ENCODE data around the gene MATN1.

DNA sequence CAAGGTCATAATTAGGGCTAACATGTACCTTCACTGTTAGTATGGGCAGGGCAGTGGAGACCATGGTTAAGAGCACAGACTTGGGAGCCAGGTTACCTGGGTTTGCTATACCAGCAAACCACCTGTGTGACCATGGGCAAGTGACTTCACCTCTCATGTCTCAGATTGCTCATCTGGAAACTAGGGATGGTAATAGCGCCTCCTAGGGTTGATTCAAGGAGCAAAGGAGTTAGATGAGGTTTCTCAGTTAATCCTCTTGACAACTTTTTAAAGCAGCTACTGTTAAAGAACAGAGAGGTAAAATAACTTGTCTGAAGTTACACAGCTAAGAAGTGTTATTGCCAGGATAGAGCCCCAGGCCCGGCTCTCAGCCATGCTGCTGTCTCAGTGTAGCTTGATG is 790 bp upstream of the MATN1 start:
- TF ChIP-seq CTCF (conservative IDR thresholded peaks at IDR 0.05; ENCODE audit: low read depth, low read length) (peak; percentile 16; the same call in 1 of the 2 replicates), CHD1 (IDR thresholded peaks at IDR 0.05; ENCODE audit: low read depth, low read length) (no peak), RFX5 (IDR thresholded peaks at IDR 0.05; ENCODE audit: low read depth, low read length) (no peak)

All from IMR-90 (cell line).